GM20000 (cell line): Measurements from ENCODE around the gene PTCHD1.

Experiments
- DNase-seq: peaks from one replicate; pipeline ENCODE4 v3.0.0; 2012; ENCODE audit warnings: low spot score
- TF ChIP-seq, protein P1 (sequence below): IDR thresholded peaks from 2 replicates; pipeline ENCODE4 v1.5.1; 2012; ENCODE audit warnings: mild to moderate bottlenecking, control low read depth; ENCODE audit errors: extremely low read depth, missing control alignments

The PTCHD1 gene

DNA sequence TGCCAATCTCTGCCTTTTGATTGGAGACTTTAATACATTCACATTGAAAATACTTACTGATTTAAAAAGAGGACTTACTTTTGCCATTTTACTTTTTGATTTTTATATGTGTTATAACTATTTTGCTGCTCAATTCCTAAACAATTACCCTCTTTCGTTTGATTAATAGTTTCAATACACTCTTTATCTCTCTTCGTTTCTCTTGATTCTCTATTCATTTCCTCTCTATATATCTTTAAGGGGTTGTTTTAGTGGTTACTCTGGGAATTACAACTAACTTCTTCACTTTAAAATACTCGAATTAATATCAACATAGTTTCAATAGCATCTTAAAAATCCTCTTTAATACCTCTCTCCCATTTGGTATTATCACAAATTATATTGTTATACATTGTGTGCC, 116.6 kb downstream of the PTCHD1 start:
- TF ChIP-seq, protein P1, sequence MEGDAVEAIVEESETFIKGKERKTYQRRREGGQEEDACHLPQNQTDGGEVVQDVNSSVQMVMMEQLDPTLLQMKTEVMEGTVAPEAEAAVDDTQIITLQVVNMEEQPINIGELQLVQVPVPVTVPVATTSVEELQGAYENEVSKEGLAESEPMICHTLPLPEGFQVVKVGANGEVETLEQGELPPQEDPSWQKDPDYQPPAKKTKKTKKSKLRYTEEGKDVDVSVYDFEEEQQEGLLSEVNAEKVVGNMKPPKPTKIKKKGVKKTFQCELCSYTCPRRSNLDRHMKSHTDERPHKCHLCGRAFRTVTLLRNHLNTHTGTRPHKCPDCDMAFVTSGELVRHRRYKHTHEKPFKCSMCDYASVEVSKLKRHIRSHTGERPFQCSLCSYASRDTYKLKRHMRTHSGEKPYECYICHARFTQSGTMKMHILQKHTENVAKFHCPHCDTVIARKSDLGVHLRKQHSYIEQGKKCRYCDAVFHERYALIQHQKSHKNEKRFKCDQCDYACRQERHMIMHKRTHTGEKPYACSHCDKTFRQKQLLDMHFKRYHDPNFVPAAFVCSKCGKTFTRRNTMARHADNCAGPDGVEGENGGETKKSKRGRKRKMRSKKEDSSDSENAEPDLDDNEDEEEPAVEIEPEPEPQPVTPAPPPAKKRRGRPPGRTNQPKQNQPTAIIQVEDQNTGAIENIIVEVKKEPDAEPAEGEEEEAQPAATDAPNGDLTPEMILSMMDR: no peak
- no peak for DNase-seq
